Neural cell (in vitro differentiated cells): Measurements from ENCODE around the gene BRAF. TPM values are rescaled to one million over a fixed set of nuclear protein-coding genes. Genes with fewer than 3 reads are reported as not detected.

ENCODE experiments used
- H2AFZ ChIP-seq: fragments of 200-600, 300-800 bp; sonication (generic), shearing (Covaris generic); 2 replicates; pipeline ENCODE4 v1.6.0; 2014; ENCODE audit warnings: low read depth, mild to moderate bottlenecking, antibody characterized with exemption, low read length, moderate library complexity
- H3F3A ChIP-seq: fragments of 200-600 bp; shearing (Covaris generic); 2 replicates; pipeline ENCODE4 v1.6.1; 2016; ENCODE audit warnings: mild to moderate bottlenecking, moderate library complexity, mixed read lengths, antibody characterized with exemption, low read length; ENCODE audit not compliant: insufficient read depth, poor library complexity, severe bottlenecking
- H3K27ac ChIP-seq: fragments of 200-600, 300-800 bp; sonication (generic), shearing (Covaris generic); 2 replicates; pipeline ENCODE4 v1.5.1; 2014; ENCODE audit warnings: mild to moderate bottlenecking, low read length, moderate library complexity
- H3K27me3 ChIP-seq: fragments of 300-800, 200-600 bp; sonication (generic), shearing (Covaris generic); 2 replicates; pipeline ENCODE4 v1.6.0; 2014; ENCODE audit warnings: mild to moderate bottlenecking, low read depth, low read length, moderate library complexity; ENCODE audit not compliant: insufficient read depth
- H3K36me3 ChIP-seq: fragments of 300-800, 200-600 bp; sonication (generic), shearing (Covaris generic); 2 replicates; pipeline ENCODE4 v1.5.1; 2014; ENCODE audit warnings: mild to moderate bottlenecking, antibody characterized with exemption, low read length, moderate library complexity; ENCODE audit not compliant: insufficient read depth
- H3K4me2 ChIP-seq: fragments of 300-800, 200-600 bp; sonication (generic), shearing (Covaris generic); 2 replicates; pipeline ENCODE4 v1.6.0; 2014; ENCODE audit warnings: mild to moderate bottlenecking, low read length
- H3K4me3 ChIP-seq: fragments of 300-800, 200-600 bp; sonication (generic), shearing (Covaris generic); 2 replicates; pipeline ENCODE4 v1.5.1; 2014; ENCODE audit warnings: mild to moderate bottlenecking, low read length, moderate library complexity
- H3K79me2 ChIP-seq: fragments of 200-600 bp; shearing (Covaris generic); replicated peaks from 2 replicates; pipeline ENCODE4 v1.6.0; 2014; ENCODE audit warnings: mild to moderate bottlenecking, low read length, moderate library complexity; ENCODE audit not compliant: insufficient read depth
- H3K9ac ChIP-seq: fragments of 300-800, 200-600 bp; sonication (generic), shearing (Covaris generic); 2 replicates; pipeline ENCODE4 v1.6.1; 2016; ENCODE audit warnings: mild to moderate bottlenecking, low read length, mixed read lengths
- H3K9me2 ChIP-seq: fragments of 200-600 bp; shearing (Covaris generic); 2 replicates; pipeline ENCODE4 v1.6.1; 2016; ENCODE audit warnings: mild to moderate bottlenecking, low read length, mixed read lengths; ENCODE audit not compliant: insufficient read depth
- H3K9me3 ChIP-seq: fragments of 200-600, 300-800 bp; sonication (generic), shearing (Covaris generic); 2 replicates; pipeline ENCODE4 v1.6.1; 2016; ENCODE audit warnings: mild to moderate bottlenecking, mixed run types, low read length, moderate library complexity, mixed read lengths
- H4K20me1 ChIP-seq: fragments of 200-600 bp; shearing (Covaris generic); 2 replicates; pipeline ENCODE4 v1.6.1; 2016; ENCODE audit warnings: mild to moderate bottlenecking, mixed run types; ENCODE audit not compliant: insufficient read depth
- EP300 ChIP-seq: fragments of 450-650 bp; conservative IDR thresholded peaks from 2 replicates; pipeline ENCODE4 v1.6.1; 2014; ENCODE audit warnings: antibody characterized with exemption, mild to moderate bottlenecking, moderate library complexity; ENCODE audit not compliant: poor library complexity, severe bottlenecking
- EZH2 ChIP-seq: fragments of 200-600, 300-800 bp; shearing (Covaris generic), sonication (generic); IDR thresholded peaks from 2 replicates; pipeline ENCODE4 v1.6.1; 2014; ENCODE audit warnings: antibody characterized with exemption, low read length, borderline replicate concordance, mild to moderate bottlenecking; ENCODE audit not compliant: insufficient read depth, poor library complexity, severe bottlenecking
- MXI1 ChIP-seq: fragments of 450-650 bp; conservative IDR thresholded peaks from 2 replicates; pipeline ENCODE4 v1.6.1; 2014; ENCODE audit warnings: antibody characterized with exemption, mild to moderate bottlenecking; ENCODE audit not compliant: poor library complexity, severe bottlenecking
- POLR2AphosphoS5 ChIP-seq: IDR thresholded peaks from 2 replicates; pipeline ENCODE4 v1.6.1; 2012
- RAD21 ChIP-seq: fragments of 450-650 bp; conservative IDR thresholded peaks from 2 replicates; pipeline ENCODE4 v1.6.1; 2014; ENCODE audit warnings: antibody characterized with exemption, mild to moderate bottlenecking, moderate library complexity
- SMC3 ChIP-seq: fragments of 450-650 bp; conservative IDR thresholded peaks from 2 replicates; pipeline ENCODE4 v1.6.1; 2014; ENCODE audit warnings: antibody characterized with exemption, mild to moderate bottlenecking, moderate library complexity; ENCODE audit not compliant: poor library complexity
- polyA plus RNA-seq: library from polyadenylated mRNA; depleted of rRNA; stranded (reverse); fragments of >200 nt; gene quantifications from 2 replicates; pipeline ENCODE4 v1.2.3, GENCODE V29; 2014
- TF ChIP-seq, protein P1 (sequence below): fragments of 450-650 bp; IDR thresholded peaks from 2 replicates; pipeline ENCODE4 v1.5.1; 2014; ENCODE audit warnings: antibody characterized with exemption, mild to moderate bottlenecking, moderate library complexity; ENCODE audit not compliant: poor library complexity, severe bottlenecking

Gene BRAF
- polyA plus RNA-seq, 1 donor from 2014 or later: 31.7 TPM

DNA sequence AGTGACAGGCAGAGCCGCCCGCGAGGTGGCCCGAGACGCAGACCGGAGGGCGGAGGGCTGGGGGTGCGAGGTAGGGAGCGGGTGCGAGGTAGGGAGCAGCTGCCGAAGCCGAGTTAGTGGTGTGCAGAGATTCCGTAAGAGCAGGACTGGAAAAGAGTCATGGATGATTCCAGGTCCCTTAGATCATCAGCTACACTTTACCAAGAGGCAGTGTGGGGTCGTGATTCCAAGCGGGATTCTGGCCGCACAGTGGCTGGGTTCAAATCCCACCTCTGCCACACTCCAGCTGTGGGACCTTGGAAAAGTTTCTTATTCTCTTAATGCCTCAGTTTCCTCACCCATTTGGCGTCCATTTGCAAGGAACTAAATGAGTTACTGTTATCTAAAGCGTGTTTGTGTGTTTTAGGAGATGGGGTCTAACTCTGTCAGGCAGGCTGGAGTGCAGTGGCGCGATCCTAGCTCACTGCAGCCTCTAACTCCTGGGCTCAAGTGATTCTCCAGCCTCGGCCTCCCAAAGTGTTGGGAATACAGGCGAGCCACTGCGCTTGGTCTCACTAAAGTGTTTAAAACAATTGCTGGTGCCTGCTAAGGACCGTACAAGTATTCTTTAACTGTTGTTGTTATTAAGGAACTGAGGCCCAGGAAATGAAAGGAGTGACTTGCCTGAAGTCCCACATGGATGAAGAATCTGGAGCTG lies 227.1 kb downstream of the BRAF start:
- Histone ChIP-seq H3K27me3 (no peaks in the 10 kb centered on the region), H4K20me1 (no peaks in the 10 kb centered on the region), H3K27ac (peak overlapping the region; percentile 92), H3K9me3 (no peaks in the 10 kb centered on the region), H3K79me2 (peaks cover 22% of the 10 kb centered on the region), H2AFZ (peak overlapping the region; percentile 58), H3K36me3 (no peaks in the 10 kb centered on the region), H3F3A (no peaks in the 10 kb centered on the region), H3K9ac (peak overlapping the region; percentile 90), H3K4me3 (peak overlapping the region; percentile 89), H3K4me2 (peak overlapping the region; percentile 2), H3K9me2 (no peaks in the 10 kb centered on the region)
- TF ChIP-seq, protein P1, sequence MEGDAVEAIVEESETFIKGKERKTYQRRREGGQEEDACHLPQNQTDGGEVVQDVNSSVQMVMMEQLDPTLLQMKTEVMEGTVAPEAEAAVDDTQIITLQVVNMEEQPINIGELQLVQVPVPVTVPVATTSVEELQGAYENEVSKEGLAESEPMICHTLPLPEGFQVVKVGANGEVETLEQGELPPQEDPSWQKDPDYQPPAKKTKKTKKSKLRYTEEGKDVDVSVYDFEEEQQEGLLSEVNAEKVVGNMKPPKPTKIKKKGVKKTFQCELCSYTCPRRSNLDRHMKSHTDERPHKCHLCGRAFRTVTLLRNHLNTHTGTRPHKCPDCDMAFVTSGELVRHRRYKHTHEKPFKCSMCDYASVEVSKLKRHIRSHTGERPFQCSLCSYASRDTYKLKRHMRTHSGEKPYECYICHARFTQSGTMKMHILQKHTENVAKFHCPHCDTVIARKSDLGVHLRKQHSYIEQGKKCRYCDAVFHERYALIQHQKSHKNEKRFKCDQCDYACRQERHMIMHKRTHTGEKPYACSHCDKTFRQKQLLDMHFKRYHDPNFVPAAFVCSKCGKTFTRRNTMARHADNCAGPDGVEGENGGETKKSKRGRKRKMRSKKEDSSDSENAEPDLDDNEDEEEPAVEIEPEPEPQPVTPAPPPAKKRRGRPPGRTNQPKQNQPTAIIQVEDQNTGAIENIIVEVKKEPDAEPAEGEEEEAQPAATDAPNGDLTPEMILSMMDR: peak; percentile 1
- no peak for TF ChIP-seq RAD21

GRCh38 chr7:140696680-140697446 lies 227.9 kb downstream of the BRAF start, which contains the start of gene NDUFB2:
NDUFB2 (plus strand) TSS chr7:140696708; CDS start chr7:140696745, 37 bp downstream.
- Histone ChIP-seq H3K4me3 (peak within 1 kb of the TSS; percentile 89), H2AFZ (peak within 1 kb of the TSS; percentile 58), H3K36me3 (no peaks in the 10 kb centered on the region), H3K9ac (peak within 1 kb of the TSS; percentile 90), H3K9me2 (no peaks in the 10 kb centered on the region), H3K27me3 (no peaks in the 10 kb centered on the region), H3K27ac (peak within 1 kb of the TSS; percentile 92), H3K79me2 (peaks cover 22% of the 10 kb centered on the region), H3K4me2 (peak within 1 kb of the TSS; percentile 82), H4K20me1 (no peaks in the 10 kb centered on the region), H3K9me3 (no peaks in the 10 kb centered on the region), H3F3A (no peaks in the 10 kb centered on the region)
- TF ChIP-seq SMC3: no peak
- TF ChIP-seq EP300: peak; percentile 49
- peak; percentile 97 for TF ChIP-seq MXI1
- no peak for TF ChIP-seq RAD21
- TF ChIP-seq EZH2: no peak
- TF ChIP-seq, protein P1: peak; percentile 8
- TF ChIP-seq POLR2AphosphoS5: peak; percentile 96
